Measurements from ENCODE around the gene HIGD2A.

Gene HIGD2A

DNA sequence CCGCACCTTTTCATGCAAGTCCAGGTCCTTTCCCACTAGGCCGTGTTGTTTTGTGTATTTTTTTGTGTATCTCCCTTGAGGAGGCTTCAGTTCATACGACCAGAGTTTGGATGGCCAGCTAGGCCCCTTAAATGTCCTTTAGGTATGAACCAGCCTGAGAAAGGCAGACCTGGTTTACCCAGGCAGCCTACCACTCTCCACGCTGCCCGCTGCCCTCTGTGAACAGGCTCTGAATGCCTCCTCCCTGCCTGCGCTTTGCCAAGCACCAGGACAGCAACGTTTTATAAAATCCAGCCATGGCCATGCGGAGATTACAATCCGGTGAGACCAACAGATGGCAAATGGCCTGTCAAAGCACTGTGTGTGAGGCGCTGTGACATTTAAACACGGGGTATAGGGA, 28.4 kb downstream of the HIGD2A start:
- H3K4me3 ChIP-seq (replicated peaks; ENCODE audit: low read depth, low read length), result no peak overlapping the region
- TF ChIP-seq, protein P1, sequence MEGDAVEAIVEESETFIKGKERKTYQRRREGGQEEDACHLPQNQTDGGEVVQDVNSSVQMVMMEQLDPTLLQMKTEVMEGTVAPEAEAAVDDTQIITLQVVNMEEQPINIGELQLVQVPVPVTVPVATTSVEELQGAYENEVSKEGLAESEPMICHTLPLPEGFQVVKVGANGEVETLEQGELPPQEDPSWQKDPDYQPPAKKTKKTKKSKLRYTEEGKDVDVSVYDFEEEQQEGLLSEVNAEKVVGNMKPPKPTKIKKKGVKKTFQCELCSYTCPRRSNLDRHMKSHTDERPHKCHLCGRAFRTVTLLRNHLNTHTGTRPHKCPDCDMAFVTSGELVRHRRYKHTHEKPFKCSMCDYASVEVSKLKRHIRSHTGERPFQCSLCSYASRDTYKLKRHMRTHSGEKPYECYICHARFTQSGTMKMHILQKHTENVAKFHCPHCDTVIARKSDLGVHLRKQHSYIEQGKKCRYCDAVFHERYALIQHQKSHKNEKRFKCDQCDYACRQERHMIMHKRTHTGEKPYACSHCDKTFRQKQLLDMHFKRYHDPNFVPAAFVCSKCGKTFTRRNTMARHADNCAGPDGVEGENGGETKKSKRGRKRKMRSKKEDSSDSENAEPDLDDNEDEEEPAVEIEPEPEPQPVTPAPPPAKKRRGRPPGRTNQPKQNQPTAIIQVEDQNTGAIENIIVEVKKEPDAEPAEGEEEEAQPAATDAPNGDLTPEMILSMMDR (IDR thresholded peaks at IDR 0.05; ENCODE audit: low read length, missing control alignments), result no peak
- DNase-seq (ENCODE audit: low read depth), result no peak

DNA sequence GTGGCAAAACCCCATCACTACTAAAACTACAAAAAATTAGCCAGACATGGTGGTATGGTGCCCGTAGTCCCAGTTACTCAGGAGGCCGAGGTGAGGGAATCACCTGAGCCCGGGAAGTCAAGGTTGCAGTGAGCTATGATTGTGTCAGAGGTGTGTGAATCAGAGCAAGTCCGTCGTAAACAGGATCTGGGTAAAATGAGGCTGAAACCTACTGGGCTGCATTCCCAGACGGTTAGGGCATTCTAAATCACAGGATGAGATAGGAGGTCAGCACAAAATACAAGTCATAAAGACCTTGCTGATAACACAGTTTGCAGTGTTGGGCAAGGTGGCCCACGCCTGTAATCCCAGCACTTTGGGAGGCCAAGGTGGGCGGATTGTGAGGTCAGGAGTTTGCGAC, 29.7 kb downstream of the HIGD2A start:
- no peak for DNase-seq (ENCODE audit: low read depth)
- H3K4me3 ChIP-seq (replicated peaks; ENCODE audit: low read depth, low read length), result no peak overlapping the region
- TF ChIP-seq, protein P1 (IDR thresholded peaks at IDR 0.05; ENCODE audit: low read length, missing control alignments), result no peak

DNA sequence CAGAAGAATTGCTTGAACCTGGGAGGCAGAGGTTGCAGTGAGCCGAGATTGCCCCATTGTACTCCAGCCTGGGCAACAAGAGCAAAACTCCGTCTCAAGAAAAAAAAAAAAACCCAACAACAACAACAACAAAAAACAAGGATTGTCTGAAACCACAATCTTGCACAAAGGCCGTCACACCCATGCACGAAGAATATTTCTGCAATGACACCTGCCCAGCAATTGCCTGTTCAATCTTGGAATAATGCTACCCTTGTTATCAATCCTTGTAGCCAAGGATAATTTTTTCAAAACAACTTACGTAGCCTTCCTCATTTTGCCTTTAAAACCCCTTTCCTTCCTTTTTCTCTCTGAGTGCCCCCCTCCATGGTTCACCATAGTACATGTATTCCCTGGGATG, 31.5 kb downstream of the HIGD2A start:
- TF ChIP-seq, protein P1 (IDR thresholded peaks at IDR 0.05; ENCODE audit: low read length, missing control alignments), result no peak
- H3K4me3 ChIP-seq (replicated peaks; ENCODE audit: low read depth, low read length), result no peak overlapping the region
- no peak for DNase-seq (ENCODE audit: low read depth)

DNA sequence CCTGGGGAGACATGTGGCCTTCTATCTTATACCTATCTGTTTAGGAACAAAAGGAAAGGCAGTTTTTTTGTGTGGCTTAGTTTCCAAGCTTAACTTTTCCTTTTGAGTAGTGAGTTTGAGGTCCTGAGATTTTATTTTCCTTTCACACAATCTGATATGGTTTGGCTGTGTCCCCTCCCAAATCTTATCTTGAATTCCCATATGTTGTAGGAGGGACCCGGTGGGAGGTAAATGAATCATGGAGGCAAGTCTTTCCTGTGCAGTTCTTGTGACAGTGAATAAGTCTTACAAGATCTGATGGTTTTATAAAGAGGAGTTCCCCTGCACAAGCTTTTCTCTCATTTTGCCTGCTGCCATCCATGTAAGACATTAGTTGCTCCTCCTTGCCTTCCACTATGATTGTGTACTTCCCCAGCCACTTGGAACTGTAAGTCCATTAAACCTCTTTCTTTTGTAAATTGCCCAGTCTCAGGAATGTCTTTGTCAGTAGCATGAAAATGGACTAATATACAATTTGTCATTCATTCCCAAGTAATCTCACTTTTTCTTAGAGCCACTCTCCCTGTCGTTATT, 32.5 kb downstream of the HIGD2A start:
- H3K4me3 ChIP-seq (replicated peaks; ENCODE audit: low read depth, low read length), result no peak overlapping the region
- TF ChIP-seq, protein P1 (IDR thresholded peaks at IDR 0.05; ENCODE audit: low read length, missing control alignments), result no peak
- DNase-seq (ENCODE audit: low read depth), result no peak

DNA sequence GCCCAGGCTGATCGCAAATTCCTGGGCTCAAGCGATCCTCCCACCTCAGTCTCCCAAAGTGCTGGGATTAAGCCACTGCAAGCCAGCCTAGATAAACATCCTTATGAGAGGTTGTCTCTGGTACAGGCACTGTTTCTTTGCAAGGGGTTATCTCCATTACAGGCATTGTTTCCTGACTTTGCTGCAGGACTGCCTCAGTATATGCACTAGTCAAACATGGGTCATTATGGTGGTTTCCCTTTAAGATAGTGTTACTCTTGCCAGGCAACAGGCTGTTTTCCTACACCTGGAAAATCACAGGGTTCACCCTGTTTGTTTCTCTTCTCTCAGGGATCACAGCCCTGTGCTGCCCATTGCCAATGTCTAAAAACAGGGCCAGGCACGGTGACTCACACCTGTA, 35.6 kb downstream of the HIGD2A start:
- H3K4me3 ChIP-seq (replicated peaks; ENCODE audit: low read depth, low read length), result no peak overlapping the region
- TF ChIP-seq, protein P1 (IDR thresholded peaks at IDR 0.05; ENCODE audit: low read length, missing control alignments), result no peak
- DNase-seq (ENCODE audit: low read depth), result no peak

DNA sequence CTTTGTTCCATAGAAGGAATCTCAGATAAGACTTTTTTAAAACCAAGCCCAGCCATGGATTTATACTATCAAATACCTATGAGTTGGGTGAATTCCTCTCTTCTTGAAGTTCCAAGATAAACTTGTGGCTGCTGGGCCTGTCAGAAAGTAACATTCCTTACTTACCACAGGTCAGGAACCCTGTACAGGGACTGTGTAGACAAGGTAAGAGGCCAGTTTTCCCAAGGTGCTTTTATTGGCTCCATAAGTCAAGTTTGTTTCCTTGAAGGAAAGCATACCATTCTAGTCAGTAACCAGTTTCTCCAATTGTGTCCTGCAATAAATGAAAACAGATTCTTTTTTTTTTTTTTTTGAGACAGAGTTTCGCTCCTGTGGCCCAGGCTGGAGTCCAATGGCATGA, 36.6 kb downstream of the HIGD2A start:
- H3K4me3 ChIP-seq (replicated peaks; ENCODE audit: low read depth, low read length), result no peak overlapping the region
- no peak for DNase-seq (ENCODE audit: low read depth)
- TF ChIP-seq, protein P1 (IDR thresholded peaks at IDR 0.05; ENCODE audit: low read length, missing control alignments), result no peak

DNA sequence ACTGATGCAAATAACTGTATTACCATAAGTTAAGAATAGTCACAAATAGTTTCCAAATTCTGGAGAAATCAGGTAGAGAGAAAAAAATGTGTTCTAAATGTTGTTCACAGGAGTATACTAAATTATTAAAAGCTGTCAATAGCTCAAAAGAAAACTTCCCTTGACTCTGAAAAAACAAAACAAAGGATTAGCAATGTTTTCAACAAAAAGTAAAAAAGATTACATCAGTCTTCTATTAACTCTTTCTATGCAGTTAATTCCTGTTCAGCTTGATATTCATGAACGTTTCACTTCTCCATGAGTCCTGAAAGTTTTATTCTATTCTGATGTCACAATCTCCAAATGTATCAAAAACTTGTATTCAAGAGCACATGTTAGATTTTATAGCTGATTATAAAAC, 37.2 kb downstream of the HIGD2A start:
- TF ChIP-seq, protein P1 (IDR thresholded peaks at IDR 0.05; ENCODE audit: low read length, missing control alignments), result no peak
- no peak for DNase-seq (ENCODE audit: low read depth)
- no peak overlapping the region for H3K4me3 ChIP-seq (replicated peaks; ENCODE audit: low read depth, low read length)
